OCI-LY1 (cell line): ENCODE measurements around the gene FSTL5.

Experiments
- H2AFZ ChIP-seq: fragments of 200-600 bp; sonication (generic), shearing (Covaris generic); 2 replicates; pipeline ENCODE4 v1.6.0; 2014; ENCODE audit warnings: antibody characterized with exemption, mild to moderate bottlenecking, low read length
- H3F3A ChIP-seq: fragments of 200-600 bp; sonication (generic), shearing (Covaris generic); 2 replicates; pipeline ENCODE4 v1.6.0; 2014; ENCODE audit warnings: mild to moderate bottlenecking, antibody characterized with exemption, low read length, moderate library complexity; ENCODE audit not compliant: insufficient read depth
- H3K27ac ChIP-seq: fragments of 200-600 bp; sonication (generic); 2 replicates; pipeline ENCODE4 v1.5.1; 2014; ENCODE audit warnings: low read length, mixed run types, mild to moderate bottlenecking, low read depth; ENCODE audit not compliant: poor library complexity, severe bottlenecking
- H3K27me3 ChIP-seq: fragments of 200-600 bp; sonication (generic); 2 replicates; pipeline ENCODE4 v1.6.0; 2014; ENCODE audit warnings: antibody characterized with exemption, mild to moderate bottlenecking, low read length, moderate library complexity; ENCODE audit not compliant: insufficient read depth
- H3K36me3 ChIP-seq: fragments of 200-600 bp; sonication (generic); 2 replicates; pipeline ENCODE4 v1.6.1; 2014; ENCODE audit warnings: mild to moderate bottlenecking, antibody characterized with exemption, low read length, moderate library complexity, mixed read lengths; ENCODE audit not compliant: insufficient read depth
- H3K4me1 ChIP-seq: fragments of 200-600 bp; sonication (generic); 2 replicates; pipeline ENCODE4 v1.5.1; 2014; ENCODE audit warnings: mild to moderate bottlenecking, low read length, moderate library complexity; ENCODE audit not compliant: insufficient read depth, severe bottlenecking
- H3K4me2 ChIP-seq: fragments of 200-600 bp; sonication (generic), shearing (Covaris generic); 2 replicates; pipeline ENCODE4 v1.6.1; 2014; ENCODE audit warnings: low read length
- H3K4me3 ChIP-seq: fragments of 200-600 bp; sonication (generic); 2 replicates; pipeline ENCODE4 v1.5.1; 2014; ENCODE audit warnings: low read length, low read depth, mild to moderate bottlenecking, mixed read lengths; ENCODE audit not compliant: poor library complexity, severe bottlenecking
- H3K79me2 ChIP-seq: fragments of 200-600 bp; shearing (Covaris generic); 2 replicates; pipeline ENCODE4 v1.6.1; 2016; ENCODE audit warnings: mixed run types, low read length, mixed read lengths; ENCODE audit not compliant: insufficient read depth
- H3K9ac ChIP-seq: fragments of 200-600 bp; sonication (generic), shearing (Covaris generic); 2 replicates; pipeline ENCODE4 v1.6.1; 2014; ENCODE audit warnings: mild to moderate bottlenecking, low read length, mixed read lengths
- H3K9me2 ChIP-seq: fragments of 200-600 bp; sonication (generic), shearing (Covaris generic); 2 replicates; pipeline ENCODE4 v1.6.1; 2014; ENCODE audit warnings: low read depth, mild to moderate bottlenecking, low read length, mixed read lengths
- H3K9me3 ChIP-seq: fragments of 200-600 bp; shearing (Covaris generic); 2 replicates; pipeline ENCODE4 v1.6.1; 2014; ENCODE audit warnings: low read length, mixed read lengths
- H4K20me1 ChIP-seq: fragments of 200-600 bp; sonication (generic), shearing (Covaris generic); 2 replicates; pipeline ENCODE4 v1.6.0; 2016; ENCODE audit warnings: mild to moderate bottlenecking, low read length; ENCODE audit not compliant: insufficient read depth
- EZH2 ChIP-seq: fragments of 200-600 bp; sonication (generic), shearing (Covaris generic); IDR thresholded peaks from 2 replicates; pipeline ENCODE4 v1.8.0; 2017; ENCODE audit warnings: borderline replicate concordance, mixed run types, mild to moderate bottlenecking, antibody characterized with exemption, low read length, moderate library complexity, mixed read lengths
- TF ChIP-seq, protein P1 (sequence below): fragments of 200-600 bp; sonication (generic), shearing (Covaris generic); IDR thresholded peaks from 2 replicates; pipeline ENCODE4 v1.5.1; 2017; ENCODE audit warnings: mild to moderate bottlenecking, antibody characterized with exemption, low read length, moderate library complexity, mixed read lengths

The FSTL5 gene

GRCh38 chr4:161403781-161404180, 760.0 kb downstream of the FSTL5 start:
- no peaks in the 10 kb centered on the region for H3K36me3 ChIP-seq
- no peaks in the 10 kb centered on the region for H3F3A ChIP-seq
- TF ChIP-seq EZH2, result no peak
- TF ChIP-seq, protein P1, sequence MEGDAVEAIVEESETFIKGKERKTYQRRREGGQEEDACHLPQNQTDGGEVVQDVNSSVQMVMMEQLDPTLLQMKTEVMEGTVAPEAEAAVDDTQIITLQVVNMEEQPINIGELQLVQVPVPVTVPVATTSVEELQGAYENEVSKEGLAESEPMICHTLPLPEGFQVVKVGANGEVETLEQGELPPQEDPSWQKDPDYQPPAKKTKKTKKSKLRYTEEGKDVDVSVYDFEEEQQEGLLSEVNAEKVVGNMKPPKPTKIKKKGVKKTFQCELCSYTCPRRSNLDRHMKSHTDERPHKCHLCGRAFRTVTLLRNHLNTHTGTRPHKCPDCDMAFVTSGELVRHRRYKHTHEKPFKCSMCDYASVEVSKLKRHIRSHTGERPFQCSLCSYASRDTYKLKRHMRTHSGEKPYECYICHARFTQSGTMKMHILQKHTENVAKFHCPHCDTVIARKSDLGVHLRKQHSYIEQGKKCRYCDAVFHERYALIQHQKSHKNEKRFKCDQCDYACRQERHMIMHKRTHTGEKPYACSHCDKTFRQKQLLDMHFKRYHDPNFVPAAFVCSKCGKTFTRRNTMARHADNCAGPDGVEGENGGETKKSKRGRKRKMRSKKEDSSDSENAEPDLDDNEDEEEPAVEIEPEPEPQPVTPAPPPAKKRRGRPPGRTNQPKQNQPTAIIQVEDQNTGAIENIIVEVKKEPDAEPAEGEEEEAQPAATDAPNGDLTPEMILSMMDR, result no peak
- no peak overlapping the region for H3K27ac ChIP-seq
- H3K27me3 ChIP-seq, result no peaks in the 10 kb centered on the region
- H3K79me2 ChIP-seq, result no peaks in the 10 kb centered on the region
- H3K4me2 ChIP-seq, result no peak overlapping the region
- no peaks in the 10 kb centered on the region for H3K4me1 ChIP-seq
- H4K20me1 ChIP-seq, result no peaks in the 10 kb centered on the region
- H3K9me2 ChIP-seq, result no peaks in the 10 kb centered on the region
- no peaks in the 10 kb centered on the region for H3K9me3 ChIP-seq
- H3K4me3 ChIP-seq, result no peak overlapping the region
- H3K9ac ChIP-seq, result no peak overlapping the region
- H2AFZ ChIP-seq, result no peak overlapping the region

DNA sequence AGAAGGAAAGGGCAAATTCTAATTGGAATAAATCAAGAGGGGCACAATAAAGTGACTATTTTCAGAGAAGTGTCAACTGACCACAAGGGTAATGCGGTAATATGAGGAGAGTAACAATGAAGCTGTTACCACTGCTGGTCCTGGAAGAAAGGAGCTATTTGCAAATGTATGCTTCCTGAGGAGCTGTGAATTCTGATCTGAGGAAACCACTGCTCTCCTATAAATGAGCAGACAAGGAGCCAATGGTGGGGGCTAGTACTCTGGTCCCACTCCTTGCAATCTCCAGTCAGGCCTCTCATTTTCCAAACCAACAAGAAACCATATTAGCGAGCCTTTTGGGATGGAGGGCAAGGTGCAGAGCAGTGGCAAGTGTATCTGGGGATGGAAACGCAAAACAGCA, 770.2 kb downstream of the FSTL5 start:
- no peak overlapping the region for H3K4me2 ChIP-seq
- no peaks in the 10 kb centered on the region for H3K36me3 ChIP-seq
- H3K27me3 ChIP-seq, result no peaks in the 10 kb centered on the region
- H3K9me3 ChIP-seq, result no peaks in the 10 kb centered on the region
- no peaks in the 10 kb centered on the region for H3K4me1 ChIP-seq
- H3K9me2 ChIP-seq, result no peaks in the 10 kb centered on the region
- no peaks in the 10 kb centered on the region for H4K20me1 ChIP-seq
- no peak overlapping the region for H3K4me3 ChIP-seq
- TF ChIP-seq, protein P1, result no peak
- TF ChIP-seq EZH2, result no peak
- H3F3A ChIP-seq, result no peaks in the 10 kb centered on the region
- no peak overlapping the region for H2AFZ ChIP-seq
- H3K9ac ChIP-seq, result no peak overlapping the region
- H3K79me2 ChIP-seq, result no peaks in the 10 kb centered on the region
- no peak overlapping the region for H3K27ac ChIP-seq

GRCh38 chr4:161382655-161383054, 781.1 kb downstream of the FSTL5 start:
- no peaks in the 10 kb centered on the region for H3K9me3 ChIP-seq
- H3K4me2 ChIP-seq, result no peak overlapping the region
- no peaks in the 10 kb centered on the region for H3K27me3 ChIP-seq
- no peaks in the 10 kb centered on the region for H3K9me2 ChIP-seq
- no peaks in the 10 kb centered on the region for H3K79me2 ChIP-seq
- H3K9ac ChIP-seq, result no peak overlapping the region
- H3K4me3 ChIP-seq, result no peak overlapping the region
- no peaks in the 10 kb centered on the region for H3K36me3 ChIP-seq
- H3K4me1 ChIP-seq, result no peaks in the 10 kb centered on the region
- TF ChIP-seq EZH2, result no peak
- TF ChIP-seq, protein P1, result no peak
- no peaks in the 10 kb centered on the region for H3F3A ChIP-seq
- H4K20me1 ChIP-seq, result no peaks in the 10 kb centered on the region
- no peak overlapping the region for H3K27ac ChIP-seq
- no peak overlapping the region for H2AFZ ChIP-seq
